Measurements from ENCODE around the gene SPC25.

The SPC25 gene

DNA sequence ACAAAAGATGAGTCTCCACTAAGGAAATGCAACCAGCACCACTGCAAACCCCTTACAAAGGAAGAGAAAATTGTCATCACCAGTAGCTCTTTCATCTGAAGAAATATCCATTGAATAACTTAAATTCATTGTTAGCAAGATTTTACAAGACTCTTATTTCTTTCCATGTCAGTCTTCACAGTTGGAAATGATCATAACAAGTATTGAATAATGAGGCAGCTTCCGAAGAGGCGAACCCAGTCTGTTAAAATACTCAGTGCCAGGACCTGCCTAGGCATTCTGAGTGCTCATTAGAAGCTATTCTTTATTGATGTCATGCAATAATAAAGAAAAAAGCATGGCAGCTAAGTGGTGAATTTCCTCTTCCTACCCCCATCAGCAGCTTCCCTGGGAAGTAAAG lies 54.3 kb downstream of the SPC25 start:
- DNase-seq, result no peak

DNA sequence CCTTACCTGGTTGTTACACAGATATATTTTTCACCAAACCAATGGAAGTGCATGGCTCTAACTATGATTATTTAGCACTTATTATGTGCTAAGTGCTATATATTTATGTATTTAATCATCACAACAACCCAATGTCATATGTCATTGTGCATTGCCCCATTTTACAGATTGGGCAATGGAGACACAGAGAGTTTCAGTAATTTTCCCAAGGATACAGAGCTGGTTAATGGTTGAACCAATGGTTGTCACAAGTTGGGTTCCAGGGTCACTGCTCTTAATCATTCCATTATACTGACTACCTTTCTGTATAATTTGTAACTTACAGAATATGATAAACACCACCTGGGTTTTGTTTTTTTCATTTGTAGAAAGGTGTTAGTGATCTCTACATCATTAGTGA lies 58.6 kb downstream of the SPC25 start:
- no peak for DNase-seq

DNA sequence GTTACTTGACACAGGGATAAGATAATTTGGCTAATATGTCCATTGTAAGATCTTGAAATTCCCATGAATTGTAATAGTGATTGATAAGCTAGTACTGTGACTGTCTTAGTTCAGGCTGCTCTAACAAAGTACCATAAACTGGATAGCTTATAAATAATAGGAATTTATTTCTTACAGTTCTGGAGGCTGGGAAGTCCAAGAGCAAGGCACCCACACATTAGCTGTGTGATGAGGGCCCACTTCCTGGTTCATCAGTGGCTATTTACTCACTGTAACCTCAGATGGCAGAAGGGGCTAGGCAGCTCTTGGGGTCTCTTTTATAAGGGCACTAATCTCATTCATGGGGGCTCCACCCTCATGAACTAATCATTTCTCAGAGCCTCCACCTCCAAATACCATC lies 59.3 kb downstream of the SPC25 start:
- DNase-seq, result no peak

DNA sequence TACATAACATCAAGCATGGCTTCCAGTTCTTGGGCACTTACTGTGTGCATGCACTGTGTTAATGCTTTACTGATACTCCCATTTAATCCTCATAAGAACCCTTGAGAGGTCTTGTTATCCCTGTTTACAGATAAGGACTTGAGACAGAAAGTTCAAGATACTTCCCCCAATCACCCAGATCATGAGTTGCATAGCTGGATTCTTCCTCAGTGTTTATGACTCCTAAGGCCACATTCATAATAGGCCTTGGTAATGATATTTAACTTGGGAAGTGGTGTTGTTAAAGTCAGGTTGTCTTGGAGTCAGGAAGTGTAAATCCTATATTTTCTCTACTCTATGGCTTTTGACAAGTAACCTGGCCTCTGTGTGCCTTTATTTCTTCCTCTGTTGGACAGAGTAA lies 65.1 kb downstream of the SPC25 start:
- DNase-seq, result no peak

DNA sequence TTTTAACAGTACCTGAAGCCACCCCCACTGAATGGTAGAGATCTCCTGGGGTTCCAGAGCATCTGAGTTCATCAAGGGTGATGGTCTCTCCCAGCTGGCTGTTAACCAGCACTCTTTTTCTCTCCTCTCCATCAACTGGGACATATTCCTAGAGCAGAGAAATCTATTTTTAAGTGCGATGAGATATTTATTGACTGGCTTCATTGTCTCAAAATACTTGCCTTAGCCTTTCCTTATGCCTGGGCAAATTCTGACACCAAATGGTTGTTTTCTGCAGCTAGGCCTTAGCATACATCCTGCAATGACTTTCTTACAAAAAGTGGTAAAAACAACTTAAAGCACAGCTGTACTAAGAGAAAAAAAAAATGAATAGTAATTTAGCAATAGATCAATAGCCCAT lies 68.2 kb downstream of the SPC25 start:
- DNase-seq, result no peak

DNA sequence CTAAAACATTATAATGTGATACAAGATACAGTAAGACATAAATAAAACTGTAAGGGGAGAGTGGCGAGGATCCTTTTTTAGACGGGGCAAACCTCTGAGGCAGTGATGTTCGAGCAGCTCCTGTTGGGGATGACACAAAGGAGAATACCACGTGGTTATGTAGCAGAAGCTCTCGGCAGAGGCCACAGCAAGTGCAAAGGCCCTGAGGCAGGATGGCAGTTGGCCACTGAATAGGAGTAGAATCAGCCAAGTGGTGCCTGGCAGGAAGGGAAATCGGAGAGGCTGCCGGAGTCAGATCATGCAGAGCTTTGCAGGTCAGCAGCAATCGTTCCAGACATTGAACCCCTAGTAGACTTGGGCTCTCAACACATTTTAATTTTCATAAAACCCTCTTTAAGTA lies 68.7 kb downstream of the SPC25 start:
- DNase-seq, result no peak

Measured in inflammatory macrophage treated with lipopolysaccharide for 1 hour (primary cell).